Fibroblast of peridontal ligament (primary cell): ENCODE measurements around the gene CCR2.
"Not testable (repeated sequence)": the region's sequence is repeated elsewhere in the genome, so short reads cannot be mapped to it uniquely, and the experiment has no call there.

Source experiments
- DNase-seq: peaks from one replicate; pipeline ENCODE4 v3.0.0-alpha.2; 2010; ENCODE audit errors: extremely low read depth

Gene CCR2

GRCh38 chr3:46378426-46378942 is 24.6 kb downstream of the CCR2 start:
- peak; percentile 58 for DNase-seq

- DNase-seq = peak; percentile 52
These were observed 26.7 kb downstream of the CCR2 start for GRCh38 chr3:46380471-46381221.

GRCh38 chr3:46381625-46382024 is 27.7 kb downstream of the CCR2 start:
- no peak for DNase-seq

GRCh38 chr3:46383211-46383950 is 29.5 kb downstream of the CCR2 start:
- no peak for DNase-seq

- DNase-seq = no peak
These were observed 30.0 kb downstream of the CCR2 start for GRCh38 chr3:46383951-46384330.

- DNase-seq = no peak
These were observed 32.3 kb downstream of the CCR2 start for GRCh38 chr3:46386205-46386604.

- DNase-seq = not testable (repeated sequence)
These were observed 34.9 kb downstream of the CCR2 start for GRCh38 chr3:46388847-46389246.

GRCh38 chr3:46389306-46389705 is 35.4 kb downstream of the CCR2 start:
- no peak for DNase-seq

- not testable (repeated sequence) for DNase-seq
These were observed 37.6 kb downstream of the CCR2 start for GRCh38 chr3:46391526-46391925.

- no peak for DNase-seq
These were observed 39.1 kb downstream of the CCR2 start for GRCh38 chr3:46393011-46393410.

GRCh38 chr3:46393554-46394434 is 39.9 kb downstream of the CCR2 start:
- DNase-seq = peak; percentile 12

- no peak for DNase-seq
These were observed 41.3 kb downstream of the CCR2 start for GRCh38 chr3:46395210-46395661.

- DNase-seq = no peak
These were observed 42.0 kb downstream of the CCR2 start for GRCh38 chr3:46395766-46396530.

GRCh38 chr3:46397111-46397510 is 43.2 kb downstream of the CCR2 start:
- no peak for DNase-seq

- DNase-seq = no peak
These were observed 44.5 kb downstream of the CCR2 start for GRCh38 chr3:46398186-46398955.

- DNase-seq = no peak
These were observed 45.2 kb downstream of the CCR2 start for GRCh38 chr3:46399098-46399497.

GRCh38 chr3:46399557-46399956 is 45.6 kb downstream of the CCR2 start:
- no peak for DNase-seq

GRCh38 chr3:46400000-46400734 is 46.3 kb downstream of the CCR2 start:
- DNase-seq = no peak

GRCh38 chr3:46400846-46401245 is 46.9 kb downstream of the CCR2 start:
- DNase-seq = no peak

GRCh38 chr3:46401579-46401978 is 47.7 kb downstream of the CCR2 start:
- DNase-seq = no peak
